Spleen (tissue), 11 donors: ENCODE results near the gene RAB7B. TPM values are rescaled to one million over a fixed set of nuclear protein-coding genes. Genes with fewer than 3 reads are reported as not detected.

Experiments used
- DNase-seq: peaks from one replicate; pipeline ENCODE4 v3.0.0-alpha.2; 2020
- H3K27ac ChIP-seq, 8 donors: fragments of 200-600 bp; sonication (generic) in 7 of 8; 1 replicate in 4 of 8; 2 replicates in 4 of 8; pipeline versions ENCODE4 v1.5.0 to v1.8.0; 2016 to 2021; ENCODE audit warnings: inconsistent platforms in 4 of 8, mild to moderate bottlenecking in 4 of 8, moderate library complexity in 1 of 8
- H3K27me3 ChIP-seq, 7 donors: fragments of 200-600 bp; sonication (generic) in 6 of 7; replicated peaks in 1 of 7; 1 replicate in 4 of 7; 2 replicates in 3 of 7; pipeline versions ENCODE4 v1.5.0 to v1.8.0; 2016 to 2021; ENCODE audit warnings: inconsistent platforms in 3 of 7, mild to moderate bottlenecking in 1 of 7
- H3K36me3 ChIP-seq, 6 donors: fragments of 200-600 bp; sonication (generic) in 5 of 6; 1 replicate in 4 of 6; 2 replicates in 2 of 6; pipeline versions ENCODE4 v1.5.0 to v1.8.0; 2016 to 2021; ENCODE audit warnings: inconsistent platforms in 2 of 6
- H3K4me1 ChIP-seq, 6 donors: fragments of 200-600 bp; sonication (generic) in 5 of 6; 1 replicate in 3 of 6; 2 replicates in 3 of 6; pipeline versions ENCODE4 v1.5.0 to v1.8.0; 2016 to 2021; ENCODE audit warnings: inconsistent platforms in 3 of 6
- H3K4me3 ChIP-seq, 8 donors: fragments of 200-600 bp; sonication (generic) in 7 of 8; 1 replicate in 4 of 8; 2 replicates in 4 of 8; pipeline versions ENCODE4 v1.5.0 to v1.8.0; 2016 to 2021; ENCODE audit warnings: inconsistent platforms in 4 of 8, mild to moderate bottlenecking in 4 of 8, moderate library complexity in 2 of 8
- H3K9me3 ChIP-seq, 8 donors: fragments of 200-600 bp; sonication (generic) in 7 of 8; 1 replicate in 4 of 8; 2 replicates in 4 of 8; pipeline versions ENCODE4 v1.5.0 to v1.8.0; 2016 to 2021; ENCODE audit warnings: inconsistent platforms in 4 of 8
- CTCF ChIP-seq, 11 experiments: fragments of 200-600 bp in 7 of 11; fragments of 450-650 bp in 4 of 11; sonication (generic) in 4 of 11; IDR thresholded peaks in 8 of 11; conservative IDR thresholded peaks in 3 of 11; 1 replicate in 7 of 11; 2 replicates in 4 of 11; pipeline versions ENCODE4 v1.4.0 to v1.8.0; 2016 to 2021; ENCODE audit warnings: antibody characterized with exemption in 11 of 11, inconsistent platforms in 4 of 11, mild to moderate bottlenecking in 1 of 11
- POLR2A ChIP-seq, 3 donors: fragments of 450-650 bp; IDR thresholded peaks; one replicate each; pipeline ENCODE4 v1.5.1; 2017; ENCODE audit warnings: antibody characterized with exemption in 3 of 3, mild to moderate bottlenecking in 1 of 3
- POLR2AphosphoS5 ChIP-seq, 3 donors: sonication (generic); formaldehyde crosslinking; IDR thresholded peaks; one replicate each; pipeline ENCODE4 v1.5.1; 2017; ENCODE audit warnings: antibody characterized with exemption in 3 of 3
- WGBS, 5 donors: extraction: QIAGEN DNeasy Blood & Tissue Kit in 3 of 5; methylation state at CpG; one replicate each; pipeline versions ENCODE4 v1.1.5 to v1.1.7; 2013 to 2018; 5-methylcytosine and 5-hydroxymethylcytosine counted together
- intact Hi-C: fragments of 100-400 bp; cut with DNase I; formaldehyde crosslinking; loops from one replicate; pipeline ENCODE4 v1.15.0; 2023; ENCODE audit warnings: low total_unique reads
- polyA plus RNA-seq, 3 donors: library from polyadenylated mRNA; stranded (reverse); fragments of 200-250 nt; gene quantifications; one replicate each; pipeline ENCODE4 v1.2.1, GENCODE V29; 2013
- total RNA-seq, 7 donors: library from RNA; depleted of rRNA in 3 of 7; stranded (reverse); fragments of >200 nt in 3 of 7; fragmentation: NEBNext Ultra II Directional in 4 of 7; extraction: Animal tissue kit (Norgen Biotek cat#: 25700) in 4 of 7; gene quantifications; one replicate each; pipeline versions ENCODE4 v1.1.0 to v1.2.1, GENCODE V29; 2016 to 2021
- donor health status: healthy with polysubstance abuse.
- donor health status: DM: no; HTN: no; CAD: no; lungs with moderate emphysema.
- donor health status: DM: no; HTN: no; CAD: no.
- donor health status: Bipolar disorder and iron deficiency.
- donor health status: healthy.
- donor health status: DM: no; HTN: no; CAD: no.
- donor health status: DM: yes; HTN: yes; CAD: no.

Gene RAB7B
- total and polyA plus RNA-seq, 10 donors = 0.34 to 3.2 (median 1.9) TPM

GRCh38 chr1:206041640-206042039 lies 38.4 kb upstream of the RAB7B start:
- WGBS, 5 donors = 43 to 59% (median 54%) methylated on average over 7 of the region's 7 CpGs
- Histone ChIP-seq H3K9me3 (no peaks in the 10 kb centered on the region), H3K36me3 (no peaks in the 10 kb centered on the region), H3K4me3 (peak overlapping the region in 1 of 8 donors; percentile 24), H3K27ac (peak overlapping the region in 5 of 8 donors; percentile 56 to 84 (median 72)), H3K4me1 (peaks cover 10 to 89% (median 50%) of the 10 kb centered on the region in 6 donors), H3K27me3 (no peaks in the 10 kb centered on the region)
- intact Hi-C loops = no loop called here
- peak; percentile 89 for DNase-seq
- TF ChIP-seq POLR2A (IDR thresholded peaks at IDR 0.05) (no peak), POLR2AphosphoS5 (IDR thresholded peaks at IDR 0.05) (peak; percentile 46 to 72 (median 56))

GRCh38 chr1:206040328-206040727 lies 37.1 kb upstream of the RAB7B start:
- H3K4me3 ChIP-seq = no peak overlapping the region
- WGBS, 5 donors = 71 to 75% (median 73%) methylated on average over 5 of the region's 5 CpGs
- H3K27ac ChIP-seq = peak overlapping the region in 5 of 8 donors; percentile 58 to 84 (median 72)
- DNase-seq = no peak
- TF ChIP-seq CTCF (IDR thresholded peaks at IDR 0.05 in 8 of 11, conservative IDR thresholded peaks at IDR 0.05 in 3 of 11) = no peak
- TF ChIP-seq POLR2A (IDR thresholded peaks at IDR 0.05) = no peak
- TF ChIP-seq POLR2AphosphoS5 (IDR thresholded peaks at IDR 0.05) = no peak
- H3K9me3 ChIP-seq = no peaks in the 10 kb centered on the region
- intact Hi-C loops = no loop called here
- no peaks in the 10 kb centered on the region for H3K27me3 ChIP-seq
- no peaks in the 10 kb centered on the region for H3K36me3 ChIP-seq
- peaks cover 10 to 99% (median 48%) of the 10 kb centered on the region in 6 donors for H3K4me1 ChIP-seq

GRCh38 chr1:206039046-206039973 lies 36.1 kb upstream of the RAB7B start:
- H3K4me1 ChIP-seq = peaks cover 10 to 97% (median 52%) of the 10 kb centered on the region in 6 donors
- H3K4me3 ChIP-seq = peak overlapping the region in 1 of 8 donors; percentile 31
- no peaks in the 10 kb centered on the region for H3K9me3 ChIP-seq
- TF ChIP-seq POLR2A (IDR thresholded peaks at IDR 0.05) = no peak
- no peak for TF ChIP-seq POLR2AphosphoS5 (IDR thresholded peaks at IDR 0.05)
- TF ChIP-seq CTCF (IDR thresholded peaks at IDR 0.05 in 8 of 11, conservative IDR thresholded peaks at IDR 0.05 in 3 of 11) = no peak
- intact Hi-C loops = no loop called here
- H3K27me3 ChIP-seq = no peaks in the 10 kb centered on the region
- peak overlapping the region; percentile 33 to 84 (median 62) for H3K27ac ChIP-seq
- WGBS, 5 donors = 33 to 49% (median 36%) methylated on average over 7 of the region's 7 CpGs
- DNase-seq = no peak
- no peaks in the 10 kb centered on the region for H3K36me3 ChIP-seq

GRCh38 chr1:206037581-206037980 lies 34.4 kb upstream of the RAB7B start:
- Histone ChIP-seq H3K36me3 (no peaks in the 10 kb centered on the region), H3K4me3 (peak overlapping the region in 4 of 8 donors; percentile 0 to 67 (median 13)), H3K27ac (peak overlapping the region in 7 of 8 donors; percentile 16 to 84 (median 65)), H3K4me1 (peaks cover 4 to 89% (median 43%) of the 10 kb centered on the region in 6 donors), H3K9me3 (no peaks in the 10 kb centered on the region), H3K27me3 (no peaks in the 10 kb centered on the region)
- intact Hi-C loops = no loop called here
- DNase-seq = no peak
- TF ChIP-seq POLR2A (IDR thresholded peaks at IDR 0.05) (no peak), CTCF (IDR thresholded peaks at IDR 0.05 in 8 of 11, conservative IDR thresholded peaks at IDR 0.05 in 3 of 11) (no peak), POLR2AphosphoS5 (IDR thresholded peaks at IDR 0.05) (no peak)
- WGBS, 5 donors = 78 to 92% (median 85%) methylated on average over 9 of the region's 9 CpGs
